ENCODE measurements around the gene PDE6H.
A peak's percentile ranks its signal among the peaks of the same experiment; 100 is the strongest.

The PDE6H gene

DNA sequence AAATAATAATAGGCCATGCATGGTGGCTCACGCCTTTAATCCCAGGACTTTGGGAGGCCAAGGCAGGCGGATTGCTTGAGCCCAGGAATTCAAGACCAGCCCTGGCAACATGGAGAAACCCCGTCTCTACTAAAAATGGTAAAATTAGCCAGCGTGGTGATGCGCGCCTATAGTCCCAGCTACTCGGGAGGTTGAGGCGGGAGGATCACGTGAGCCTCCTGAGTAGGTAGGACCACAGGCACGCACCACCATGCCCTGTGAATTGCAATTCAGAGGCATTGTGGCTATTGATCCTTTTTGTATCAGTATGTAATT is 13.8 kb upstream of the PDE6H start:
- Histone ChIP-seq H3F3A (ENCODE audit: low read depth) (peaks cover 19% of the 10 kb centered on the region; the same call in 1 of the 2 replicates), H3K9ac (ENCODE audit: low read depth, low read length, poor library complexity, severe bottlenecking) (peak overlapping the region; percentile 99)

GRCh38 chr12:14959463-14959862 is 13.4 kb upstream of the PDE6H start:
- H3K9me3 ChIP-seq (ENCODE audit: insufficient read depth, low read depth, low read length), result no peaks in the 10 kb centered on the region
- H3K4me1 ChIP-seq (ENCODE audit: insufficient read depth, low read length, poor library complexity, severe bottlenecking), result peaks cover 69% of the 10 kb centered on the region
- peaks cover 87% of the 10 kb centered on the region for H3K79me2 ChIP-seq (ENCODE audit: insufficient read depth, low read length)
- H3K4me2 ChIP-seq (ENCODE audit: low read depth, low read length, poor library complexity, severe bottlenecking), result peak overlapping the region; percentile 93
- H3K4me3 ChIP-seq (ENCODE audit: low read length, poor library complexity, severe bottlenecking), result peak overlapping the region; percentile 79
- no peak overlapping the region for H2AFZ ChIP-seq (ENCODE audit: low read length)
- peaks cover 11% of the 10 kb centered on the region; the same call in 1 of the 2 replicates for H3K36me3 ChIP-seq (ENCODE audit: insufficient read depth, low read length)
- H3K9ac ChIP-seq (ENCODE audit: low read depth, low read length, poor library complexity, severe bottlenecking), result peak overlapping the region; percentile 99
- H3F3A ChIP-seq (ENCODE audit: low read depth), result peaks cover 19% of the 10 kb centered on the region; the same call in 1 of the 2 replicates
- H3K9me2 ChIP-seq (replicated peaks; ENCODE audit: low read depth, low read length), result no peaks in the 10 kb centered on the region
- peaks cover 9% of the 10 kb centered on the region for H3K27me3 ChIP-seq (ENCODE audit: insufficient read depth, low read length, poor library complexity, severe bottlenecking)
- no peak for TF ChIP-seq EZH2phosphoT487 (IDR thresholded peaks at IDR 0.05; ENCODE audit: borderline replicate concordance)
- no peak for TF ChIP-seq CTCF (conservative IDR thresholded peaks at IDR 0.05; ENCODE audit: low read length)
- peaks cover 63% of the 10 kb centered on the region for H4K20me1 ChIP-seq (ENCODE audit: insufficient read depth, low read length, poor library complexity, severe bottlenecking)

More for the DNA sequence above, 13.8 kb upstream of the PDE6H start:
- H3K9me2 ChIP-seq (replicated peaks; ENCODE audit: low read depth, low read length), result no peaks in the 10 kb centered on the region
- H4K20me1 ChIP-seq (ENCODE audit: insufficient read depth, low read length, poor library complexity, severe bottlenecking), result peaks cover 67% of the 10 kb centered on the region
- peaks cover 69% of the 10 kb centered on the region for H3K4me1 ChIP-seq (ENCODE audit: insufficient read depth, low read length, poor library complexity, severe bottlenecking)
- H2AFZ ChIP-seq (ENCODE audit: low read length), result no peak overlapping the region
- peaks cover 88% of the 10 kb centered on the region for H3K79me2 ChIP-seq (ENCODE audit: insufficient read depth, low read length)
- peaks cover 9% of the 10 kb centered on the region for H3K27me3 ChIP-seq (ENCODE audit: insufficient read depth, low read length, poor library complexity, severe bottlenecking)
- peaks cover 15% of the 10 kb centered on the region; the same call in 1 of the 2 replicates for H3K36me3 ChIP-seq (ENCODE audit: insufficient read depth, low read length)
- peak overlapping the region; percentile 79 for H3K4me3 ChIP-seq (ENCODE audit: low read length, poor library complexity, severe bottlenecking)
- no peaks in the 10 kb centered on the region for H3K9me3 ChIP-seq (ENCODE audit: insufficient read depth, low read depth, low read length)
- TF ChIP-seq CTCF (conservative IDR thresholded peaks at IDR 0.05; ENCODE audit: low read length) (no peak), EZH2phosphoT487 (IDR thresholded peaks at IDR 0.05; ENCODE audit: borderline replicate concordance) (no peak)
- peak overlapping the region; percentile 93 for H3K4me2 ChIP-seq (ENCODE audit: low read depth, low read length, poor library complexity, severe bottlenecking)

DNA sequence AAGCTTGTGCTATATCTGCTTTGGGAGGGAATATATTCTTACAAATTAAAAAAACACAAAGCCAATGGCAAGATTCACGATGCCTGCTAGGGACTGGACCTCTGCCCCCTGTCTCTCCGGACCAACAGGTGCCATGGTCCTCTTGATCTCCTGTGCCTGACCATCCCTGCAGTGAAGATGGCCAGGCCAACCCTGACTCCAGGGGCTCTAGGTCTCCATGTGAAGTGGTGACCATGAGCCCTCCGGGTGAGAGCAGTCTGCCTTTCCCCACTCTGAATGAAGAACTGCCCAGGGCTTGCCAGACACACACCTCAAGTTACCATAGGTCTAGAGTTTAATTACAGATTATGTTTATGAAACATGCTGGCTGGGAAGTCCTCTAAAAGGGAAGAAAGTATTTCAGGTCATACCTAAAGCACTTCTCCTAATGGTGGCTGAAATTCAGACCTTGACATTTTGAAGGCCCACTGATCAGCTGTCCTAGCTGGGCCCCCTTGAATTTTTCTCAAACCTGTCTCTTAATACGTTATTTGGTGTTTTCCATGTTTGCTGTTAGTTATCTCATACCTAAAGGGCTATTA is 12.8 kb upstream of the PDE6H start:
- Histone ChIP-seq H3K36me3 (ENCODE audit: insufficient read depth, low read length) (peaks cover 9% of the 10 kb centered on the region; the same call in 1 of the 2 replicates), H3K4me3 (ENCODE audit: low read length, poor library complexity, severe bottlenecking) (peak overlapping the region; percentile 79), H3K4me1 (ENCODE audit: insufficient read depth, low read length, poor library complexity, severe bottlenecking) (peaks cover 72% of the 10 kb centered on the region), H3K4me2 (ENCODE audit: low read depth, low read length, poor library complexity, severe bottlenecking) (peak overlapping the region; percentile 93), H3F3A (ENCODE audit: low read depth) (peaks cover 19% of the 10 kb centered on the region; the same call in 1 of the 2 replicates), H4K20me1 (ENCODE audit: insufficient read depth, low read length, poor library complexity, severe bottlenecking) (peaks cover 58% of the 10 kb centered on the region), H3K79me2 (ENCODE audit: insufficient read depth, low read length) (peaks cover 86% of the 10 kb centered on the region), H3K9ac (ENCODE audit: low read depth, low read length, poor library complexity, severe bottlenecking) (peak overlapping the region; percentile 99), H2AFZ (ENCODE audit: low read length) (no peak overlapping the region), H3K9me2 (replicated peaks; ENCODE audit: low read depth, low read length) (no peaks in the 10 kb centered on the region), H3K9me3 (ENCODE audit: insufficient read depth, low read depth, low read length) (no peaks in the 10 kb centered on the region), H3K27me3 (ENCODE audit: insufficient read depth, low read length, poor library complexity, severe bottlenecking) (peaks cover 9% of the 10 kb centered on the region)
- no peak for TF ChIP-seq EZH2phosphoT487 (IDR thresholded peaks at IDR 0.05; ENCODE audit: borderline replicate concordance)
- TF ChIP-seq CTCF (conservative IDR thresholded peaks at IDR 0.05; ENCODE audit: low read length), result no peak

Measured in Loucy (cell line).